Activated CD8-positive, alpha-beta memory T cell treated with anti-CD3 and anti-CD28 coated beads for 36 hours (primary cell): ENCODE measurements around the gene CYP26B1. TPM values are rescaled to one million over a fixed set of nuclear protein-coding genes. Genes with fewer than 3 reads are reported as not detected.

Experiments
- CTCF ChIA-PET: fragments of 350-600 bp; sonication (Branson Sonifier 250); formaldehyde crosslinking; loops from one replicate; lab custom pipeline; 2021; ENCODE audit warnings: antibody characterized with exemption; lab: Charles Lee
- POLR2A ChIA-PET: fragments of 350-600 bp; sonication (Branson Sonifier 250); formaldehyde crosslinking; loops from one replicate; lab custom pipeline; 2021; ENCODE audit warnings: antibody characterized with exemption; lab: Charles Lee
- total RNA-seq, 2 experiments: library from RNA; stranded (reverse); gene quantifications; one replicate each; pipeline ENCODE4 v1.2.3, GENCODE V29; 2021

CYP26B1 gene
- total RNA-seq, 2 experiments from 2014 or later: not detected

- CTCF ChIA-PET: no interaction called here
Measured at GRCh38 chr2:72115110-72116080, 32.3 kb downstream of the CYP26B1 start.

DNA sequence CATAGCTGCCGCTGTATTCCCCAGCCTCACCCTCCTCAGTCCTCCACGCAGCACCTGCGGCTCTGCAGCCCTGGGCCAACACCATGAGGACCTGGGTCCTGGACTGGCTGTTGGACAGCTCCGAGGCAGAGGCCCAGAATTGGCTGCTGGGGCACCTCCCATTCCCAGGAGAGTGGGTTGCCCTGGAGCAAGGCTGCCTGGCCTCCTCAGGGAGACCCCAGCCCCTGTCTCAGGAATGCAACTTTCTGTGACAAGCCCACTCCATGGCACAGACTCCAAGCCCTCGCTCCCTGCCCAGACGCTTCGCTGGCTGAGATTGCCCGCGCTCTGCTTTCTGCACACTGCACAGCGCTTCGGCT is 33.0 kb downstream of the CYP26B1 start:
- ChIA-PET CTCF (no interaction called here), POLR2A (no interaction called here)

More at GRCh38 chr2:72115110-72116080, 32.3 kb downstream of the CYP26B1 start:
- POLR2A ChIA-PET: no interaction called here

- CTCF ChIA-PET: no interaction called here
- POLR2A ChIA-PET: no interaction called here
Measured at GRCh38 chr2:72113847-72114692, 33.6 kb downstream of the CYP26B1 start.

DNA sequence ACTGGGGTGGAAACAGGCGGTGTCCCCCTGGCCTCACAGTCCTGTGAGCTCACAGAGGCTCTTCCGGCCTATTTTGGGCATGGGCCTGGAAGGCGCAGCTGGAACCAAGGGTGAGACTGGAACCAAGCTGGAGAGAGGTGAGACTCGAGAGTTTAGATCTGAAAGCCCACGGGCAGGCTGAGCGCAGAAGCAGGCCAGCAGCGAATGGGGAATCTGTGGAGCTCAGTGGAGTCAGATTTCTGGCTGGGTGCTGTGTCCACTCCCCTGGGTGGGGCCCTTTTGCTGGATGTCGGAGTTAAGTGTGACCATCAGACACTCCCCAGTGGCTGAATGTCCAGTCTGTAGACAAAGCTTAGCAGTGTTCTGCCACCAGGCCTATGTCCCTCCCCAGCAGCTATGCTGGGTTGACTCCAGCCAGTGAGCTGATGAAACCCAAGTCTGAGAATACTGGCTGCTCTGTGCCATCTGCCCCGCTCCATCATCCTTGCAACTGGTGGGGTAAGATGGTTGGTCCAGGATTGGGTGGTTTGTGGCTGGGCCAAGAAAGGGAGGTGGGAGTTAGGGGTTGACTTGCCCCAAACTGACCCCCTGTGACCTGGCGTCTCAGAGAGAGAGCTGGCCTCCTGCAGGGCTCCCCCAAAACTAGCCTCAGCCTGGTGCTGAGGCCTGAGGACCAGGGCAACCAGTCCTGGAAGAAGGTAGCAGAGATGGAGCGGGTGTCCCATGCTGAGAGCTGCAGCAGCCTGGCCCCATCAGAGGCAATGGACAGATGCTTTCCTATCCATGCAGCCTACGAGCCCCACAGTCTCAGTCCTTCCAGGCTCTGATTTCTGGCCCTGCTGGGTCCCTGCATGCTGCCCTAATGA is 34.4 kb downstream of the CYP26B1 start:
- ChIA-PET POLR2A (no interaction called here), CTCF (no interaction called here)

- POLR2A ChIA-PET: no interaction called here
- CTCF ChIA-PET: no interaction called here
Measured at GRCh38 chr2:72112401-72112800, 35.3 kb downstream of the CYP26B1 start.

GRCh38 chr2:72111061-72111460 is 36.6 kb downstream of the CYP26B1 start:
- CTCF ChIA-PET: no interaction called here
- POLR2A ChIA-PET: no interaction called here

GRCh38 chr2:72109904-72110303 is 37.8 kb downstream of the CYP26B1 start:
- ChIA-PET CTCF (no interaction called here), POLR2A (no interaction called here)

- ChIA-PET CTCF (no interaction called here), POLR2A (no interaction called here)
Measured at GRCh38 chr2:72109291-72109690, 38.4 kb downstream of the CYP26B1 start.

GRCh38 chr2:72108121-72108520 is 39.5 kb downstream of the CYP26B1 start:
- ChIA-PET CTCF (no interaction called here), POLR2A (no interaction called here)

GRCh38 chr2:72106978-72107377 is 40.7 kb downstream of the CYP26B1 start:
- POLR2A ChIA-PET: no interaction called here
- CTCF ChIA-PET: no interaction called here

DNA sequence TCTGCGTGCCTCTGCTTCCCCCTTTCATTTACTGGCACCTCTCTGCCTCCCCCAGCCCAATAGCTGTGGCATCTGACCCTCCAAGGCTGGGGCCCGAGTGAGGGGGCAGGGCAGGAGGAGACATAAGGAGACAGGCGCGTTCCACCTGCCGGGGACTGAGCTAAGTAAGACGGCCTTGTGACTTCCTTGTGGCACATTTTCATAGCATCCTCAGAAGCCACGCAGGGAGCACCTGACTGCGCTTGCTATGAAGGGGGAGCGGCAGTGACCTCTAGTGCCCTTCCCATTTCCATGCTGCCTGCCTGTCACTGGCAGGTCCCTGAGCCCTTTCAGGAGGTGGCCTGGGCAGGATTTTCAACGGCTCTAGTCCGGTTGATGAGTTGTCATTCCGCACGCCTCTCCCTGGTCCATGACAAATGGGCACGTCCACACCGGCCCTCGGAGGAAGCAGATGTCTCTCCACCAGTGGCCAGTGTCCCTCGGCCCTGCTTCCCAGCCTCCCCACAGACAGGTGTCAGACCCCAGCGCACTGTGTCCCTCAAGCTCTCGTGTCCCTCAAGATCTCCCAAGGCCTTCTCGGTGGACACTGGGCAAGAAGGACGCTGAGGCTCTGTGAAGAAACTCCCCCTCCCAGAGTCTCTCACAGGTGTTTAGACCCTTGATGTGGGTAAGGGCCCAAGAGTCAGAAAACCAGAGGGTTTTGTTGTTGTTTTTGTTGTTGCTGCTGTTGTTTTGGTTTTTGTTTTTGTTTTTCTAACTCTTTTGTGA is 42.7 kb downstream of the CYP26B1 start:
- CTCF ChIA-PET: no interaction called here
- POLR2A ChIA-PET: no interaction called here

GRCh38 chr2:72103690-72104089 is 44.0 kb downstream of the CYP26B1 start:
- POLR2A ChIA-PET: no interaction called here
- CTCF ChIA-PET: no interaction called here

DNA sequence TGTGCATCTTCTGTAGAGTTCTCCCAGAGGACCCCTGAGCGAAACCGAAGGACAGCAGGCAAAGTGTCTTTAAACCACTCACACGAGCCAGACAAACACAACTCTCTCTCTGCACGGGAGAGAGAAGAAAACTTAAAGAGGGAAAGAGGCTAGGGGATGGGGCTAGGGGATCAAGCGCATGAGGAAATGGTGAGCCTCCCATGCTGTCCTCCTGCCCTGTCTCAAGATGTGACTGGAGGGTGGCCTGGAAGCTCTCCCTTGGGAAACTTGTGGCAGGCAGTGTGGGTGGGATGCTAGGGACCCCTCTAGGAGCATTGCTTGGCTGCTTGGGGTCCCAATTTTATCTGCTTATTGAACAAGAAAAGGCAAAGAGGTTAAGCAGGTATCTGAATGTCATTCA is 44.5 kb downstream of the CYP26B1 start:
- POLR2A ChIA-PET: no interaction called here
- CTCF ChIA-PET: no interaction called here

GRCh38 chr2:72098935-72099334 is 48.7 kb downstream of the CYP26B1 start:
- ChIA-PET CTCF (no interaction called here), POLR2A (no interaction called here)

- ChIA-PET CTCF (no interaction called here), POLR2A (no interaction called here)
Measured at GRCh38 chr2:72097276-72097675, 50.4 kb downstream of the CYP26B1 start.

DNA sequence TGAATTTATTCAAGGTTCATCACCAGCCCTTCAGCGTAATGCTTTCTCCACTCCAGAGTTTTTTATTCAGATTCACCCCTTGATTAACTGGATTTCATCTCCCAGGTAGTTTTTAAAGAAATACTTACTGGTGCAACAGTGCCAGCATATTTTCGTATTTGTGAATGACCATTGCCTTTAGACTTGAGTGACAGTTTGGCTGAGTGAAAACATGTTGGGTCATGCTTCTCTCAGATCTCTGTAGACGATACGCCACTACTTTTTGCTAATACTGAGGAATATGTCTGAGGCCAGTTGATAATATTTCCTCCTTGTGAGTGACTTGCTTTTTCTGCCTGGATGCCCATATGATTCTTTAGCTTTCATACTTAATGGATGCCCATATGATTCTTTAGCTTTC is 51.5 kb downstream of the CYP26B1 start:
- POLR2A ChIA-PET: no interaction called here
- CTCF ChIA-PET: no interaction called here

DNA sequence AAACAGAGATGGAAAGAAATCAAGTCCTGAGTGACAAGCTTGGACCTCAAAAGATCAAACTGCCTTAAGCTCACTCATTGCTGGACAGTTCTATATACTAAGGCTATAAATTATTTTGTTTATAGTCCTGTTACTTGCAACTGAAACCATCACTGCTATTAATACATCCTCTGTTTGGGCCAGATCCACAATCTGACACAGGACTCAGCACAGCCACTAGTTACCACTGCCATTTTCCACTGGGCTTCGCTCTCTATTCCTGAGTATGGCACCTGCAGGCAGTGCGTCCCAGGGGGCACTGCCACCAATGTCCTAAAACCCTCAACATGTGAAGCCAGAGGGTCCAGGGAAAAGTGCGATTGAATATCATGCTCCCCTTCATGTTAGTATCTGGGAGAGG is 52.3 kb downstream of the CYP26B1 start:
- CTCF ChIA-PET: no interaction called here
- POLR2A ChIA-PET: no interaction called here

DNA sequence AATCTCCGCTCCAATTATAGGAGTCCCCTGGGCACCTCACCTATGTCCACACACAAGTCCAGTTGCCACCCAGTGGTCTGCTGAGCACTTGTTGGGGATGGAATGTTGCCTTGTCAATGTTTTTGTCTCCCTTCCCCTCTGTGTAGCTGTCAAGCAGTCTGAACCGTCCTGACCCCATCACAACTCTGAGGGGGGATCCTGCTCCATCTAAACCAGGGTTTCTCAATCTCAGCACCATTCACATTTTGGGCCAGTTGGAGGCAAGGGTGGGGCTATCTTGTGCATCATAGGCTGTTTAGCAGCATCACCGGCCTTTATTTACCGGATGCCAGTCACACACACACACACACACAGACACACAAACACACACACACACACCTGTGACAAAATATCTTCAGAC is 53.0 kb downstream of the CYP26B1 start:
- CTCF ChIA-PET: no interaction called here
- POLR2A ChIA-PET: no interaction called here

- ChIA-PET CTCF (no interaction called here), POLR2A (no interaction called here)
Measured at GRCh38 chr2:72092111-72092510, 55.6 kb downstream of the CYP26B1 start.
